ENCODE results near the gene PRR11. TPM values are rescaled to one million over a fixed set of nuclear protein-coding genes. Genes with fewer than 3 reads are reported as not detected.

PRR11 gene
- total RNA-seq: 1 to 10 TPM in 1 of 4 donors, under 1 TPM in 2, not detected in 1; 0.20 to 7.9 (median 0.53) TPM

DNA sequence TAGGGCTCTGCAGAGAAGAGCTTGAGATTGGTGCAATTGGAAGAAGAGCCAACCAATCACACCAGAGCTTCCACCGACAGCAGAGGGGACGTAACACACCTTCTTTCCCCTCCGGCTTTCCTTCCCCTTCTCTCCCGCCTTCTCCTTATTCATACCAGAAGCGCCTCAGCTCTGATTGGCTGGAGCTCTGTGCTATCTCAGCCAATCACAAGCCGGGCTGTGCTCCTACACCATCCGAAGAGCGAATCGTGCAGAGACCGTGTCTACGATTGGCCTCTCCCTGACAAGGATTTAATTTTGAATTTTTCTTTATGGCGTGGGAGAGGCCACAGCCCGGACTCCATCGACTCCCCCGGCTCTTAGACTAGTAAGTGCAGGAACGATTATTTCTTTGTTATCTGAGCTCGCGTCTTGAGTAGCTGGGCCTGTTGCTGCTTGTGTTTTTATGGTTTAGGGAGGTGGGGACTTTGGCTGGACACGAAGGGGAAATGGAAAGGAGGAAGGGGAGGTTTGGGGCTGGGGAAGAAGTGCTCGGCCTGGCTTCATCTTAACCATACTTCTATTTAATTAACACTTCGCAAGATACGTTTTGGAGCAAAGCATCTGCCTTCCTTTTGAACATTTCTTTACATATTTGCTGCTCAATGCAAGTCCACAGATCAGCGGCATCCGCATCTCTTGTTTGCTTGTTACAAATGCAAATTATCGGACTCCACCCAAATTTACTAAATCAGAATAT lies at the start of gene PRR11:
TSS of gene PRR11 (plus strand) at position 308 of the 739 bp plus-strand sequence. CDS start 14,007 bp downstream, outside the sequence.
- intact Hi-C loops (cut with DNase I; ENCODE audit: low total_unique reads) (loop anchor here (5.0 kb wide), 3 partner anchors 48 to 638 kb away; partner anchors contain the start of genes GDPD1 and TRIM37), in situ Hi-C loops (cut with MboI; ENCODE audit: low sequenced_read_pairs in 4 of 4) (no loop called here)
- TF ChIP-seq, protein P1, sequence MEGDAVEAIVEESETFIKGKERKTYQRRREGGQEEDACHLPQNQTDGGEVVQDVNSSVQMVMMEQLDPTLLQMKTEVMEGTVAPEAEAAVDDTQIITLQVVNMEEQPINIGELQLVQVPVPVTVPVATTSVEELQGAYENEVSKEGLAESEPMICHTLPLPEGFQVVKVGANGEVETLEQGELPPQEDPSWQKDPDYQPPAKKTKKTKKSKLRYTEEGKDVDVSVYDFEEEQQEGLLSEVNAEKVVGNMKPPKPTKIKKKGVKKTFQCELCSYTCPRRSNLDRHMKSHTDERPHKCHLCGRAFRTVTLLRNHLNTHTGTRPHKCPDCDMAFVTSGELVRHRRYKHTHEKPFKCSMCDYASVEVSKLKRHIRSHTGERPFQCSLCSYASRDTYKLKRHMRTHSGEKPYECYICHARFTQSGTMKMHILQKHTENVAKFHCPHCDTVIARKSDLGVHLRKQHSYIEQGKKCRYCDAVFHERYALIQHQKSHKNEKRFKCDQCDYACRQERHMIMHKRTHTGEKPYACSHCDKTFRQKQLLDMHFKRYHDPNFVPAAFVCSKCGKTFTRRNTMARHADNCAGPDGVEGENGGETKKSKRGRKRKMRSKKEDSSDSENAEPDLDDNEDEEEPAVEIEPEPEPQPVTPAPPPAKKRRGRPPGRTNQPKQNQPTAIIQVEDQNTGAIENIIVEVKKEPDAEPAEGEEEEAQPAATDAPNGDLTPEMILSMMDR (IDR thresholded peaks at IDR 0.05 in 4 of 5, conservative IDR thresholded peaks at IDR 0.05 in 1 of 5): no peak
- ATAC-seq: peak; percentile 94 to 97
- H3K36me3 ChIP-seq: no peaks in the 10 kb centered on the region
- DNase-seq: peak; percentile 95 to 97
- peak within 1 kb of the TSS; percentile 60 to 74 (median 71) for H3K27ac ChIP-seq
- H3K27me3 ChIP-seq: no peaks in the 10 kb centered on the region
- H3K4me1 ChIP-seq: peaks cover 9 to 12% of the 10 kb centered on the region in 2 donors
- peak within 1 kb of the TSS; percentile 75 to 94 (median 86) for H3K4me3 ChIP-seq
- H3K9me3 ChIP-seq: no peaks in the 10 kb centered on the region

DNA sequence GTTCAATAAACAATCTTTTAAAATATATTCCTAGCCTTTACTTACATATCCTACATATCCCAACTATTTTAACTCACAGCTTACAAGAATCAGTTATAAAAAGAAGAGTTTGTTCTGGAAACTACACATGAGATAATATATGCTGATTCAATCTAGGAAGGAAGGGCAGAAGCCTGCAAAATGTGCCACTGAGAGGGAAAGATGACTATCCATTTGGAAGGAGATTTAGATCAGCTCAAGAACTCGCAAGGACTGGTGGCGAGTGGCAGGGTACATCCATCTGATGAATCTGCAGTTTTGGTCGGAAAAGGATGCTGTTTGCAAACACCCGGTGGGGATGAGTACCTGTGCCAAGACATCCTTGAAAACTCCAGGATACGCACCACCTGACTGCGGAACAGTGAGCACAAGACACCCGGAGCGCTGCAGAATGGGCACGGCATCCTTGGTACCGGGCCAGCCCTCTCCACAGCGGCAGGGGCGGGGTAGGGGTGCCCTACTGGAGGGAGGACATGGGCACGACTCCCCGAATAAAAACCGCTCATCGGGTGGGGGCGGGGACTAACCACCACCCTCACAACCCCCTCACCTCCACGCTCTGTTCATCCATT lies 49.6 kb upstream of the PRR11 start:
- in situ Hi-C loops (cut with MboI; ENCODE audit: low sequenced_read_pairs in 4 of 4) (no loop called here), intact Hi-C loops (cut with DNase I; ENCODE audit: low total_unique reads) (loop anchor here (2.0 to 5.0 kb wide), 4 partner anchors 51 to 754 kb away; partner anchors contain the start of genes PRR11, SKA2 and SUPT4H1)
- Histone ChIP-seq H3K27me3 (no peaks in the 10 kb centered on the region), H3K4me3 (peak overlapping the region; percentile 67 to 99 (median 91)), H3K4me1 (peaks cover 7 to 25% of the 10 kb centered on the region in 2 donors), H3K36me3 (no peaks in the 10 kb centered on the region), H3K9me3 (no peaks in the 10 kb centered on the region), H3K27ac (peak overlapping the region; percentile 84 to 99 (median 92))
- DNase-seq (peak; percentile 34 to 57), ATAC-seq (peak; percentile 29 to 48)
- no peak for TF ChIP-seq POLR2A (IDR thresholded peaks at IDR 0.05)
- TF ChIP-seq, protein P1 (IDR thresholded peaks at IDR 0.05 in 4 of 5, conservative IDR thresholded peaks at IDR 0.05 in 1 of 5): no peak

DNA sequence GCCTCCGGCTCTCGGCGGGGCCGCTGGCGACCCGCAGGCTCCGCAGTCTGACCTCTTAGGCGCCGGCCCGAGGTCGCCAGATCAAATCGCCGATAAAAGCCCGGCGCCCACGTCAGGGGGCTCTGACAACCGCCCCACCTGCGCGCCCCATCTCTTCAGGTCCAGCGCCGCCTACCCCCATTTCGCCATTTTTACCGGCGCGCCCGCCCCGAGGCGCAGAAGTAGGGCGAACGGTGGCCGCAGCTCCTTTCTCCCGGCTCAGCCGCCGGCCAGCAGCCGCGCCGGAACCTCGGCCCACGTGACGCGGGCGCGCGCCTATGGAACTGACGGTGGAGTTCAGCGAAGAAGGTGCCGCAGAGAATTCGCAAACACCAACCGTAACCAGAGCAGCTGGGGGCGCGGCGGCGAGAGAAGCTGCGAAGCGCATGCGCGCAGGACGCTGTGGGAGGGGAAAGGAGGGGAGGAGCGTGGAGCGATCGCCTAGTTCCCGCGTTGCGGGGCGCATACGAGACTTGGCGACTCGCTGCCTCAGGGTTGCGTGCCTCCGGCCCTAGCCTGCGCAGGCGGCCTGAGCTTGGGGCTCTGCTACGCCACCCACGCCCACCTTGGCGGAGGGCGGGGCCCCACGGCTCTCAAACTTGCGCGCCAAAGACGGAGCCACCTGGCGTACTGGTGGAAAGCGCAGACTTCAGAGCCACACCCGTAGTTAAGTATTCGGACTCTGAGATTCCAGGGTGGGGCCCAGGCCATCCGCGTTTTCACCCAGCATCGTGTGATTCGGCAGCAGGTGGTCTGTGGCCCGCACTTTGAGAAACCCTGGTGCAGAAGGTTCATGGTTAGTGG lies 48.9 kb upstream of the PRR11 start, which contains the start of gene TRIM37:
TSS of gene TRIM37 (minus strand) at position 418 of the 843 bp plus-strand sequence. CDS start 419 bp downstream, outside the sequence.
- H3K27me3 ChIP-seq: no peaks in the 10 kb centered on the region
- intact Hi-C loops (cut with DNase I; ENCODE audit: low total_unique reads): loop anchor here (2.0 to 5.0 kb wide), 4 partner anchors 51 to 754 kb away; partner anchors contain the start of genes PRR11, SKA2 and SUPT4H1
- peak within 1 kb of the TSS; percentile 84 to 99 (median 92) for H3K27ac ChIP-seq
- TF ChIP-seq POLR2A (IDR thresholded peaks at IDR 0.05): peak; percentile 88 to 89
- TF ChIP-seq, protein P1 (IDR thresholded peaks at IDR 0.05 in 4 of 5, conservative IDR thresholded peaks at IDR 0.05 in 1 of 5): peak in 2 of 5 experiments; percentile 6 to 27
- ATAC-seq: peak; percentile 98 to 99
- H3K4me1 ChIP-seq: peaks cover 7 to 25% of the 10 kb centered on the region in 2 donors
- DNase-seq: peak; percentile 96 to 97
- no peaks in the 10 kb centered on the region for H3K36me3 ChIP-seq
- in situ Hi-C loops (cut with MboI; ENCODE audit: low sequenced_read_pairs in 4 of 4): no loop called here
- H3K9me3 ChIP-seq: no peaks in the 10 kb centered on the region
- H3K4me3 ChIP-seq: peak within 1 kb of the TSS; percentile 67 to 99 (median 91)

DNA sequence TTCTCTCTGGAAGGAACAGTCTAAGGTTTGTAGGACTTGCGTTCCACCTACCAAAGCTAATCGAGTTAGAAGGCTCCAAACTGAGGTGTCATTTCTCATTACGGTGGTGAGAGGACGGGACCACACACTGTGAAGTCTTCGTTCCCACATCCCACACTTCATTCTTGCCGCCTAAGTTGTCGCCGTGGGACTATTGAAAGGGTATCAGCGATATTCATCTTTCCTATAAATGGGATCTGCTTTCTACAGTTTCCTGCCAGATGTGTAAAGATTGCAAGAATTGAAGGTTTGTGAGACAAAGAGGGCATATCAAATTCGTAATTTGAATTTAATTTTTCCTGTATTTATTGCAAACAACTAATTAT lies 48.3 kb upstream of the PRR11 start:
- no peaks in the 10 kb centered on the region for H3K27me3 ChIP-seq
- peak overlapping the region; percentile 67 to 99 (median 91) for H3K4me3 ChIP-seq
- DNase-seq: no peak
- intact Hi-C loops (cut with DNase I; ENCODE audit: low total_unique reads): loop anchor here (2.0 to 5.0 kb wide), 4 partner anchors 50 to 755 kb away; partner anchors contain the start of genes PRR11, SKA2 and SUPT4H1
- in situ Hi-C loops (cut with MboI; ENCODE audit: low sequenced_read_pairs in 4 of 4): no loop called here
- ATAC-seq: peak; percentile 2 to 11
- H3K9me3 ChIP-seq: no peaks in the 10 kb centered on the region
- H3K36me3 ChIP-seq: no peaks in the 10 kb centered on the region
- TF ChIP-seq, protein P1 (IDR thresholded peaks at IDR 0.05 in 4 of 5, conservative IDR thresholded peaks at IDR 0.05 in 1 of 5): no peak
- no peak for TF ChIP-seq POLR2A (IDR thresholded peaks at IDR 0.05)
- H3K27ac ChIP-seq: peak overlapping the region; percentile 84 to 99 (median 92)
- peaks cover 7 to 25% of the 10 kb centered on the region in 2 donors for H3K4me1 ChIP-seq
